Measurements from ENCODE around the gene AP4M1.

The AP4M1 gene

GRCh38 chr7:100107125-100107737, 5.8 kb downstream of the AP4M1 start:
- H3K4me1 Mint-ChIP-seq, result peaks cover 14% of the 10 kb centered on the region
- CTCF ChIA-PET, result no interaction called here
- peaks cover 54% of the 10 kb centered on the region for H3K36me3 Mint-ChIP-seq
- no peak overlapping the region for H3K27ac Mint-ChIP-seq
- DNase-seq, result no peak
- no peaks in the 10 kb centered on the region for H3K9me3 Mint-ChIP-seq
- no peak overlapping the region for H3K4me3 Mint-ChIP-seq
- H3K27me3 Mint-ChIP-seq, result no peaks in the 10 kb centered on the region

- Mint-ChIP-seq H3K36me3 (peaks cover 56% of the 10 kb centered on the region), H3K27ac (peak overlapping the region; percentile 52)
- CTCF ChIA-PET, result no interaction called here
Measured at GRCh38 chr7:100107890-100108289, 6.4 kb downstream of the AP4M1 start.

GRCh38 chr7:100109521-100110163, 8.2 kb downstream of the AP4M1 start:
- Mint-ChIP-seq H3K36me3 (peaks cover 57% of the 10 kb centered on the region), H3K9me3 (no peaks in the 10 kb centered on the region), H3K4me1 (no peaks in the 10 kb centered on the region), H3K27ac (no peak overlapping the region), H3K4me3 (no peak overlapping the region), H3K27me3 (no peaks in the 10 kb centered on the region)
- CTCF ChIA-PET, result interaction anchor here (0.6 kb wide), 1 partner anchor 705 kb away, joined by 3 read pairs; no protein-coding TSS in a partner anchor
- DNase-seq, result no peak

More at GRCh38 chr7:100107890-100108289, 6.4 kb downstream of the AP4M1 start:
- no peaks in the 10 kb centered on the region for H3K9me3 Mint-ChIP-seq
- peaks cover 8% of the 10 kb centered on the region for H3K4me1 Mint-ChIP-seq
- no peak overlapping the region for H3K4me3 Mint-ChIP-seq
- no peak for DNase-seq
- no peaks in the 10 kb centered on the region for H3K27me3 Mint-ChIP-seq

GRCh38 chr7:100111156-100111555, 9.7 kb downstream of the AP4M1 start:
- Mint-ChIP-seq H3K27ac (no peak overlapping the region), H3K36me3 (peaks cover 54% of the 10 kb centered on the region), H3K4me1 (no peaks in the 10 kb centered on the region), H3K9me3 (no peaks in the 10 kb centered on the region), H3K4me3 (no peak overlapping the region), H3K27me3 (no peaks in the 10 kb centered on the region)
- DNase-seq, result no peak
- CTCF ChIA-PET, result interaction anchor here (0.6 to 1.3 kb wide), 2 partner anchors 24 to 132 kb away, joined by 3 to 6 read pairs; no protein-coding TSS in a partner anchor

GRCh38 chr7:100111914-100112313, 10.5 kb downstream of the AP4M1 start:
- H3K27me3 Mint-ChIP-seq, result no peaks in the 10 kb centered on the region
- H3K4me1 Mint-ChIP-seq, result no peaks in the 10 kb centered on the region
- peak overlapping the region; percentile 28 for H3K27ac Mint-ChIP-seq
- H3K4me3 Mint-ChIP-seq, result no peak overlapping the region
- DNase-seq, result no peak
- CTCF ChIA-PET, result interaction anchor here (0.6 to 1.3 kb wide), 2 partner anchors 23 to 132 kb away, joined by 3 to 6 read pairs; no protein-coding TSS in a partner anchor
- no peaks in the 10 kb centered on the region for H3K9me3 Mint-ChIP-seq
- peaks cover 50% of the 10 kb centered on the region for H3K36me3 Mint-ChIP-seq

- Mint-ChIP-seq H3K27ac (no peak overlapping the region), H3K36me3 (peaks cover 37% of the 10 kb centered on the region), H3K4me3 (no peak overlapping the region), H3K9me3 (no peaks in the 10 kb centered on the region), H3K4me1 (peaks cover 15% of the 10 kb centered on the region), H3K27me3 (no peaks in the 10 kb centered on the region)
- no peak for DNase-seq
- CTCF ChIA-PET, result no interaction called here
Measured at GRCh38 chr7:100115026-100115425, 13.6 kb downstream of the AP4M1 start.

- Mint-ChIP-seq H3K9me3 (no peaks in the 10 kb centered on the region), H3K36me3 (peaks cover 24% of the 10 kb centered on the region), H3K4me3 (peak overlapping the region; percentile 90), H3K27me3 (no peaks in the 10 kb centered on the region), H3K4me1 (peaks cover 38% of the 10 kb centered on the region), H3K27ac (peak overlapping the region; percentile 95)
- CTCF ChIA-PET, result no interaction called here
- no peak for DNase-seq
Measured at GRCh38 chr7:100118388-100119071, 17.1 kb downstream of the AP4M1 start.

GRCh38 chr7:100119072-100119969, 17.9 kb downstream of the AP4M1 start, which contains the start of the genes CNPY4 and TAF6:
TSS of gene CNPY4 (plus strand) at chr7:100119634. CDS start at chr7:100119745, 111 bp downstream.
TSS of gene TAF6 (minus strand) at chr7:100119358. CDS start at chr7:100114209, 5,149 bp downstream.
- DNase-seq, result peak; percentile 96
- H3K36me3 Mint-ChIP-seq, result peaks cover 22% of the 10 kb centered on the region

GRCh38 chr7:100119970-100120732, 18.7 kb downstream of the AP4M1 start:
- CTCF ChIA-PET, result interaction anchor here (0.6 to 1.3 kb wide), 5 partner anchors 9 to 330 kb away, joined by 3 to 4 read pairs (median 3); no protein-coding TSS in a partner anchor
- H3K4me3 Mint-ChIP-seq, result peak overlapping the region; percentile 90
- no peaks in the 10 kb centered on the region for H3K27me3 Mint-ChIP-seq
- peaks cover 29% of the 10 kb centered on the region for H3K36me3 Mint-ChIP-seq
- peak; percentile 83 for DNase-seq
- H3K4me1 Mint-ChIP-seq, result peaks cover 48% of the 10 kb centered on the region
- H3K27ac Mint-ChIP-seq, result peak overlapping the region; percentile 95
- H3K9me3 Mint-ChIP-seq, result no peaks in the 10 kb centered on the region

More at GRCh38 chr7:100119072-100119969, 17.9 kb downstream of the AP4M1 start, which contains the start of the genes CNPY4 and TAF6:
- Mint-ChIP-seq H3K4me3 (peak within 1 kb of the TSS; percentile 90), H3K27ac (peak within 1 kb of the TSS; percentile 95), H3K27me3 (no peaks in the 10 kb centered on the region), H3K9me3 (no peaks in the 10 kb centered on the region), H3K4me1 (peaks cover 40% of the 10 kb centered on the region)
- CTCF ChIA-PET, result interaction anchor here (0.6 to 1.1 kb wide), 3 partner anchors 11 to 330 kb away, joined by 3 to 4 read pairs (median 3); no protein-coding TSS in a partner anchor

- H3K4me3 Mint-ChIP-seq, result peak overlapping the region; percentile 90
- no peaks in the 10 kb centered on the region for H3K27me3 Mint-ChIP-seq
- DNase-seq, result no peak
- H3K9me3 Mint-ChIP-seq, result no peaks in the 10 kb centered on the region
- peaks cover 28% of the 10 kb centered on the region for H3K36me3 Mint-ChIP-seq
- H3K27ac Mint-ChIP-seq, result peak overlapping the region; percentile 95
- peaks cover 54% of the 10 kb centered on the region for H3K4me1 Mint-ChIP-seq
- CTCF ChIA-PET, result interaction anchor here (1.0 to 1.3 kb wide), 4 partner anchors 9 to 38 kb away, joined by 3 read pairs; no protein-coding TSS in a partner anchor
Measured at GRCh38 chr7:100120733-100121036, 19.2 kb downstream of the AP4M1 start.

GRCh38 chr7:100122067-100122466, 20.6 kb downstream of the AP4M1 start:
- peaks cover 61% of the 10 kb centered on the region for H3K4me1 Mint-ChIP-seq
- no peak overlapping the region for H3K4me3 Mint-ChIP-seq
- DNase-seq, result no peak
- H3K36me3 Mint-ChIP-seq, result peaks cover 25% of the 10 kb centered on the region
- CTCF ChIA-PET, result no interaction called here
- H3K27me3 Mint-ChIP-seq, result no peaks in the 10 kb centered on the region
- no peak overlapping the region for H3K27ac Mint-ChIP-seq
- H3K9me3 Mint-ChIP-seq, result no peaks in the 10 kb centered on the region

GRCh38 chr7:100122568-100122967, 21.1 kb downstream of the AP4M1 start:
- no peak for DNase-seq
- H3K27me3 Mint-ChIP-seq, result no peaks in the 10 kb centered on the region
- H3K4me1 Mint-ChIP-seq, result peaks cover 62% of the 10 kb centered on the region
- H3K9me3 Mint-ChIP-seq, result no peaks in the 10 kb centered on the region
- H3K4me3 Mint-ChIP-seq, result no peak overlapping the region
- CTCF ChIA-PET, result interaction anchor here (1.0 kb wide), 1 partner anchor 11 kb away, joined by 3 read pairs; no protein-coding TSS in a partner anchor
- peaks cover 25% of the 10 kb centered on the region for H3K36me3 Mint-ChIP-seq
- H3K27ac Mint-ChIP-seq, result no peak overlapping the region

Data from activated naive CD4-positive, alpha-beta T cell treated with anti-CD3 and anti-CD28 coated beads, Interleukin-2, amount 10 ng/mL, durations not matched to agents 7 days and 5 days (primary cell).